ENCODE results near the gene MAML3.

Gene MAML3

DNA sequence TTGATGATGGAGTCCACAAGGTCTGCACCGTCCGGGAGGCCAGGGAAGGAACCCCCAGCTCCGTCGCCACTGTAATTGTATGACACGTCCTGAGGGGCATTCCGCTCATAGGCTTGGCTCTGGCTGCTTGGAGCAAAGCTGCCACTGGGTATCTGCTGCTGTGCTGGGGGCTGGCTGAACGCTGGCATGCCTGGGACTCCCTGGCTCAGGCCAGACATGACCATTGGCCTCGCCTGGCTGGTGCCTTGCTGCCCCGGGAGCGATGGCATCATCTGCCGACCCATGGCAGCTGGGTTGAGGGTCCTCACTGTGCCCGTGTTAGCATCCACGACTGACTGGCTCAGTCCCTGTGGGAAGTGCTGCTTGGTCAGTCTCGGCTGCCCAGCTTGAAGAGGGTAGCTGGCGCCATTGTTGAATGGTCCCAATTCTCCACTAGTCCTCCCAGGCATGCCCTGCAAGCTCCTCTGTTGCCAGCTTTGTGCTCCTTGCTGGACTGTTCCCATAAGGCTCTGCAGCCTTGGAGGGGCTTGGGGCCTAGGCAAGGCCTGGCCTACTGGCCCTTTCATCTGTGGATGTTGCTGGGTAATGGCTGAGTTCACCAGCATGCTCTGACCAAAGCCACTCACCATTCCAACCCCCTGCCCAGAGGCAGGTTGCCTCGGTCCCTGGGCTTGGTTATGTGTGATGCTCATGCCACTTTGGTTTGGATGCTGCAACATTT, 434.4 kb downstream of the MAML3 start:
- FAIRE-seq (no peak), DNase-seq (ENCODE audit: insufficient read length, low spot score) (no peak)
- TF ChIP-seq, protein P1, sequence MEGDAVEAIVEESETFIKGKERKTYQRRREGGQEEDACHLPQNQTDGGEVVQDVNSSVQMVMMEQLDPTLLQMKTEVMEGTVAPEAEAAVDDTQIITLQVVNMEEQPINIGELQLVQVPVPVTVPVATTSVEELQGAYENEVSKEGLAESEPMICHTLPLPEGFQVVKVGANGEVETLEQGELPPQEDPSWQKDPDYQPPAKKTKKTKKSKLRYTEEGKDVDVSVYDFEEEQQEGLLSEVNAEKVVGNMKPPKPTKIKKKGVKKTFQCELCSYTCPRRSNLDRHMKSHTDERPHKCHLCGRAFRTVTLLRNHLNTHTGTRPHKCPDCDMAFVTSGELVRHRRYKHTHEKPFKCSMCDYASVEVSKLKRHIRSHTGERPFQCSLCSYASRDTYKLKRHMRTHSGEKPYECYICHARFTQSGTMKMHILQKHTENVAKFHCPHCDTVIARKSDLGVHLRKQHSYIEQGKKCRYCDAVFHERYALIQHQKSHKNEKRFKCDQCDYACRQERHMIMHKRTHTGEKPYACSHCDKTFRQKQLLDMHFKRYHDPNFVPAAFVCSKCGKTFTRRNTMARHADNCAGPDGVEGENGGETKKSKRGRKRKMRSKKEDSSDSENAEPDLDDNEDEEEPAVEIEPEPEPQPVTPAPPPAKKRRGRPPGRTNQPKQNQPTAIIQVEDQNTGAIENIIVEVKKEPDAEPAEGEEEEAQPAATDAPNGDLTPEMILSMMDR (IDR thresholded peaks at IDR 0.05; ENCODE audit: insufficient read depth, missing control alignments) = no peak

DNA sequence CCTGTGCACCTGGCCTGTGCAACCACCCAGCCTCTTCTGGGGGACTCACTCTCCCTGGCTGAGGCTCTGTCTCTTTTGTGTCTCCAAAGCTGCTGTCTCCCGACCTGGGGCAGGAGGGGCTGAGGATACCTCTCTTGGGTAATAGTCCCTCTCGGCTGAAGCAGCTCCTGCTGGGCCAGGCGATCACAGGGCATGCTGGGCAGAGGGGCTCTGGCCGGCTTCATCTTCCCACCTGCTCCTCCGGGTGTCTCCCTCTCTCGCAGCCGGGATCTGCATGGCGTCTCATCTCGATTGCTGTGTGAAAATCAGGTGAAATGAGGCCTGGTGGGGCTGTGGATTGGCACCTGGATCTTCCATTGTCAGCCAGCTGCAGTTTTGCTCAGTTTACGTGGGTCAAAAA, 435.2 kb downstream of the MAML3 start:
- FAIRE-seq (no peak), DNase-seq (ENCODE audit: insufficient read length, low spot score) (no peak)
- TF ChIP-seq, protein P1 (IDR thresholded peaks at IDR 0.05; ENCODE audit: insufficient read depth, missing control alignments) = no peak

DNA sequence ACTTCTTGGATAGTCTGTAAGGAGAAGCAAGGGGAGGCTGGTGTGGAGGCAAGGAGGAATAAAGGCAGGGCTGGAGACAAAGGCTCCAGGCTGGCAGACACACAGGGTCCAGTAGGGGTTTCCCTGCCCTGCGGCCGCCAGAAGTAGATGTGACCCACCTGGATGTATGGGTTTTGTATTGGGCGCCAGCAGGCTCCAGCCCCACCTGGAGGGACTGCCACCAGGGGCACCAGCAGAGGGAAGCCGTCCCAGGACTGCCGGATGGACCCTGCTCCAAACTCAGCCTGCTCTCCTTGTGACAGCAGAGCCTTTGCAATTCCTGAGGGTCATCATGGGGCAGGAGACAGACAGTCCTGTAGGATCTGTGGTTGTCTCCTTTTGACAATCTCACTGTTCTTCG, 435.6 kb downstream of the MAML3 start:
- TF ChIP-seq, protein P1 (IDR thresholded peaks at IDR 0.05; ENCODE audit: insufficient read depth, missing control alignments) = no peak
- DNase-seq (ENCODE audit: insufficient read length, low spot score) = no peak
- no peak for FAIRE-seq

DNA sequence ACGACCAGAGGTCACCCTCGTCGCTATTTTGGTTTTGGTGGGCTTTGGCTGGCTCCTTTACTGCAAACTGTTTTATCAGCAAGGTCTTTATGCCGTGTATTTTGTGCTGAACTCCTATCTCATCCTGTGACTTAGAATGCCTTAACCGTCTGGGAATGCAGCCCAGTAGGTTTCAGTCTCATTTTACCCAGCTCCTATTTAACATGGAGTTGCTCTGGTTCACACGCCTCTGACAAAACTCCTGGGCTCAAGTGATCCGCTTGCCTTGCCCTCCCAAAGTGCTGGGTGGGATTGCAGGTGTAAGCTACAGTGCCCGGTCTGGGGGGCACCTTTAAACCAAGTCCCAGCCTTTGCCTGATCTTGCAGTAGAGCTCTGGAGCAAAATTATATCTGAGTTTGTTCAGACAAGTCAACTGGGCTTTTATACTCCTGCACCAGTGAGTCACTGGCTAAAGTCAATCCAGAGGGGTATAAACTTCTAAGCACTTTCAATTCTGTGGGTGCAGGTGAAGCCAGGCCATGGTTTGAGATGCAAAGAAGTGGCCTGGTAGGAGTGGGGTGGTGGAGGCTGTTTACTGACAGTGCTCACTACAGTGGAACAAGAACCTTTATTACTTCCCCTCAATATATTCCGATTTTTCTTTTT, 438.1 kb downstream of the MAML3 start:
- FAIRE-seq (no peak), DNase-seq (ENCODE audit: insufficient read length, low spot score) (no peak)
- TF ChIP-seq, protein P1 (IDR thresholded peaks at IDR 0.05; ENCODE audit: insufficient read depth, missing control alignments) = no peak

DNA sequence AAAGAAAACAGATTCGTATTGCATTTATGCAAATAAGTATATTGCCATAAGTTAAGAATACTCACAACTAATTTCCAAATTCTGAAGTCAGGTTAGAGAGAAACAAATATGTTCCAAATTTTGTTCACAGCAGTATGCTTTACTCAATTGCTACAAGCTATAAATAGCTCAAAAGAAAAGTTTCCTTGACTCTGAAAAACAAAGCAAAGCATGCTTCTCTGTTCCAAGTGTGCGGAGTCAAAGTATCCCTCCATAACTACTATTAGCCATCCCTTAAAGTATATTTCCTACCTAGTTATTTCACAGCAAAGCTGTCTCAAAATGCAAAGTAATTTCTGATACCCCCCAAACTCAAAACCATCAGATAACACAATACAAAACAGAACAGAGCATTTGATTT, 441.1 kb downstream of the MAML3 start:
- DNase-seq (ENCODE audit: insufficient read length, low spot score) = no peak
- TF ChIP-seq, protein P1 (IDR thresholded peaks at IDR 0.05; ENCODE audit: insufficient read depth, missing control alignments) = no peak
- FAIRE-seq = no peak

DNA sequence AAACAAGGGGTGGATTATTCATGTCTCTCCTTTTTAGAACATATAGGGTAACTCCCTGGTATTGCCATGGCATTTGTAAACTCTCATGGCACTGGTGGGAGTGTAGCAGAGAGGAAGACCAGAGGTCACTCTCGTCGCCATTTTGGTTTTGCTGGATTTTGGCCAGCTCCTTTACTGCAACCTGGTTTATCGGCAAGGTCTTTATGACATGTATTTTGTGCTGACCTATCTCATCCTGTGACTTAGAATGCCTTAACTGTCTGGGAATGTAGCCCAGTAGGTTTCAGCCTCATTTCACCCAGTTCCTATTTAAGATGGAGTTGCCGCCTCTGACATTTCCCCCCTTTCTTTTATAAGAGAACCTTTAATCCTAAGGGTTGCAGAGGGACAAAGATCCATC, 442.5 kb downstream of the MAML3 start:
- no peak for FAIRE-seq
- TF ChIP-seq, protein P1 (IDR thresholded peaks at IDR 0.05; ENCODE audit: insufficient read depth, missing control alignments) = no peak
- no peak for DNase-seq (ENCODE audit: insufficient read length, low spot score)

DNA sequence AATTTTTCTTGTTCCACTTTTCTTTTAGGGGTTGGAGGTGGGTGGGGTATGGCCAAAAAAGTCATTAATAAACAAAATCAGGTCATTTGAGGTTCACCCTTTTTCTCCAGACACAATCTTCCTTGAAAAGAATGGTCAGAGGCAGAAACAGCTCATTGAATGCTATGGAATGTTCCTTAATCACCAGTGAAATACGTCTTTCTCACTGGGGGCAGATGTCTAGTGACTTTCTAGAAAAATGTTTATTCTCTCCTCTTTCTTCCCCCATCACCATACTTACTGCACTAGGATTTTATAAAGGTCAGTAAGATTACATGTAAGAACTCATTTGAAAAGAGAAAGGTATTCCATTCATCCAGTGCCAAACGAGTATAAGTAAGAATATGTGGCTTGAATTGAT, 443.9 kb downstream of the MAML3 start:
- DNase-seq (ENCODE audit: insufficient read length, low spot score) = no peak
- FAIRE-seq = no peak
- TF ChIP-seq, protein P1 (IDR thresholded peaks at IDR 0.05; ENCODE audit: insufficient read depth, missing control alignments) = no peak
